GM18858 (cell line): ENCODE data around the gene DNAJB8.

Experiments
- ATAC-seq: cut with Tn5 transposase; IDR thresholded peaks from one replicate; pipeline ENCODE4 v1.9.1; 2021; ENCODE audit not compliant: unreplicated experiment

DNAJB8 gene

DNA sequence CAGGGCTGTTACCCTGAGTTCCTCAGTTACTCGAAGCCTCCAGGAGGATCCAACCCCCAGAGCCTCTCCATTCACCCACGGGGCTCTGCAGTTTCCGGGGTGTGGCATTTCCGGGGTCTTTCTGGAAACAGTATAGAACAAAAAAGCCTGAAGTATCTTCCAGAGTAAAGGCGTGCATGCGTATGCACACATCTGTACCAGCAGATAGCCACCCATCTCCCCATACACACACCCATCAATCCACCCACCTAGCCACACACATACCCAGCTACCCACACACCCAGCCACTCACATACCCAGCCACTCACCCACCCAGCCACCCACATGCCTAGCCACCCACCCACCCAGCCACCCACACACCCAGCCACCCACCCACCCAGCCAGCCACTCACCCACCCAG is 2.9 kb upstream of the DNAJB8 start:
- no peak for ATAC-seq

DNA sequence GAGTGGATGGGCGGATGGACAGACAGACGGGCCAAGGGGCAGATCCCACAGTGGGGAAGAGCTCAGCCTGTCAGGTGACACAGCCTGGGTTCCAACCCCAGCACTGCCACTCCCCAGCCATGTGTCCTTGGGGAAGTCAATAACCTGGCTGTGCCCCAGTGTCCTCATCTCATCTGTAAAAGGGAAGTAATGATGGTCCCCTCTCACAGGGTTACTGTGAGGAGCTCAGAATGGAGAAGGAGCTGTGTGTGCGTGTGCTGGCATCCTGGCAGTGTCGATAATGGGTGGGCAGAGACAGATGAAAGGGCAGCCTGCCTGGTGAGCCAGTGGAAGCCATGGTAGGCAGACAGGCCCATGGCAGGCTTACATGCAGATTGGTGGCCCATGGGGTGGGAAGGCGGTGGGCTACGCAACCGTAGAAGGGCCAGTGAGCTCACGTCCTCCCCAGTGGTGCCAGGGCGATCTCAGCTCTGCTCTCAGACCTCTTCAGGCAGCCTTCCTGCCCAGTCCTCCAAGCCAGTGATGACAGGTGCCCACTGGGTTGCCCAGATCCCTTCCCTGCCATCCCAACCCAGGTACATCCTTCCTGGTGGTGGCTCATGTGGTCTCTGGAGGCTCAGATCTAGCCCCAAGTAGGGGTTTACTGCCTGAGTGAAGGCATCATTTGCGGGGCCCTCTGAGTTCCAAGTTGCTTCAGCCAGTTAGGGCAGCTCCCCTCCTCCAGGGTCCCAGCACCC is 2.3 kb upstream of the DNAJB8 start:
- no peak for ATAC-seq

- ATAC-seq, result no peak
Observed at GRCh38 chr3:128468285-128468790, 1.6 kb upstream of the DNAJB8 start.

GRCh38 chr3:128464702-128465101 is 2.0 kb downstream of the DNAJB8 start:
- no peak for ATAC-seq

- no peak for ATAC-seq
Observed at GRCh38 chr3:128464188-128464587, 2.5 kb downstream of the DNAJB8 start.

GRCh38 chr3:128463771-128464170 is 2.9 kb downstream of the DNAJB8 start:
- ATAC-seq, result no peak

DNA sequence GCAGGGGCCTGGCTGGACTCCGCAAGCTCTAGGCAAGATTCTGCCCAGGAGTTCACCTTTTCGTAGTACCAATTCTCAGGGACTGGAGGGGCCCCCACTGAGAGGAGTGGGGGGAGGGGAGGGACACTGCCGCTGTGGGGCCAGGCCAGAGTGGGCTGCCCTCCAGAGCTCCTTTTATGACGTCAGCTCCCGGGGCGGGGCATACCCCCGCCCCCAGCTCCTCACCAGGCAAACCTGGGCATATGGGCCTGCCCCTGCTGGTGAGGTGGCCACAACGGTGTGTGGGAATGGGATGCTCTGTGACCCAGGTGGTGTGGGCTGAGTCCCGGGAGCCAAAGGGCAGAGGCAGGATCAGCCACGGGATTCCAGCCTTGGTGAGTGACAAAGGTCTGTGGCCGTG is 3.3 kb downstream of the DNAJB8 start:
- no peak for ATAC-seq

- no peak for ATAC-seq
Observed at GRCh38 chr3:128462931-128463330, 3.8 kb downstream of the DNAJB8 start.

GRCh38 chr3:128462341-128462910 is 4.3 kb downstream of the DNAJB8 start:
- no peak for ATAC-seq

GRCh38 chr3:128461731-128462130 is 5.0 kb downstream of the DNAJB8 start:
- ATAC-seq, result no peak

DNA sequence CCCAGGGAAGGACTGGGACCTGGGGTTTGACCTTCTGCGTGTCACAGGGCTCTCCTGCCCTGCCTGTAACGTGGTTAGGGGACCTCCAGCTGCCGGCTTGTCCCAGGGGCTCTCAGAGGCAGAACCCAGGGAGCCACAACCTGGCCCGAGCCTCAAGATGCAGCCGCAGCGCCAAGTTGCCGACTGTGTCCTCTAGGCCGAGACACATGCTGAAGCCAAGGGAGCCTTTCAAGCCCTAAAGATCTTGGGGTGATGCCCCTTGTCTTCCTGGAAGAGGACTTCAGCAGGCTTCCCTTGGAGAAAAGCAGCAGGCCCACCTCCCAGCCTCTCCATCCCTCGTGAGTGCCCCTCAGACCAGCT is 7.2 kb downstream of the DNAJB8 start:
- ATAC-seq, result no peak

DNA sequence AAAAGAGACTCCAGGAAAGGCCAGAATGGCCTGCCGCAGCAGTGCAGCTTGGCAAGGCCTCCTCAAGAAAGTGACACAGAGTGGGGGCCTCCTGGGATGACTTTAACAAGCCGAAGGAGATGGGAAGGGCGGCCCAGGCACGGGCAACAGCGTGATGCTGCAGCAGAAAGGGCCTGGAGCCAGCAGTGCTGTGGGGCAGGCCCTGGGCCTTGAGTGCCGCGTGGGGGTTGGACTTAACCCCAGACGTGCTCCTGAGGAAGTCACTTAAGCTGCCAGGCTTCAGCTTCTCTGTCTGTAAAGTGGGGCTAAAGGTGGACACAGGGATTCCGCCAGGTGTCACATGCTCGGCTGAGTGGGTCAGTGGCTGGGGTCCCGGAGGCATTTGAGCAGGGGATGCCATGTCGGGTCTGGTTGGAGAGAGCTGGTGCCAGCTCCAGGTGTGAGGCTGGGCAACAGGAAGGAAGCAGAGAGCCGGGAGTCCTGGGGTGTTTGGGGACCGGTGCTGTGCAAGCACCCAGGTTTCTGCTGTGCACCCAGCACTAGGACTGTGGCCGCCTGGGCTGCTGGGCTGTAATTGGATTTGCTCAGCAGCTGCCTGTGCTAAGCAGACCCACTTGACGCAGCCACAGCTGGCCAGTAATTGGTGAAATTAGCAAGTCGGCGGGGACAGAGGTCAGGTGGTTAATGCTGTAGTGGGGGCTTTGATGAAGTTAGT is 7.8 kb downstream of the DNAJB8 start:
- no peak for ATAC-seq

DNA sequence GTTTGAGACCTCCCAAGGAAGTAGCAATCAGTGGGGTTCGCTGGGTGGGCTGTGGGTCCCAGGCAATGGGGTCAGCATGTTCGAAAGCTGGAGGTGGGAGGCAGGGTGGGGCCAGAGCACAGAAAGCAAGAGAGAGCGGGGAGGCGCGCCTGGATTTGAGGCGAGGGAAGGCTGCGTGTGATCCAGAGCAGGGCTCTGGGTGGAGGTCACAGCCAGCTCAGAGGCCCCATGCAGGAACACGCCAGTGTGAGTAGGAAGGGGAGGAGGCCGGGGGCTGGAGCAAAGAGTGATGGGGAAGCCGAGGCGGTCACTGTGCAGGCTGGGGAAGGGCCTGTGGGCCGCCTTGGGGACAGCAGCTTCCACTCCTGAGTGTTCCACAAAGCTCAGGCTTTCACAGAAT is 8.8 kb downstream of the DNAJB8 start:
- ATAC-seq, result no peak

- ATAC-seq, result no peak
Observed at GRCh38 chr3:128456776-128457715, 9.6 kb downstream of the DNAJB8 start.

GRCh38 chr3:128455786-128456748 is 10.6 kb downstream of the DNAJB8 start:
- ATAC-seq, result no peak

GRCh38 chr3:128455116-128455515 is 11.6 kb downstream of the DNAJB8 start:
- no peak for ATAC-seq

- ATAC-seq, result no peak
Observed at GRCh38 chr3:128454310-128454618, 12.4 kb downstream of the DNAJB8 start.

- ATAC-seq, result no peak
Observed at GRCh38 chr3:128453501-128454309, 13.0 kb downstream of the DNAJB8 start.

GRCh38 chr3:128452678-128453275 is 13.9 kb downstream of the DNAJB8 start:
- ATAC-seq, result no peak
